Measurements from ENCODE around the gene ANKRD44. TPM values are rescaled to one million over a fixed set of nuclear protein-coding genes. Genes with fewer than 3 reads are reported as not detected.

The ANKRD44 gene
- total RNA-seq: 10 to 100 TPM; 11.0 to 25.8 (median 23.9) TPM

DNA sequence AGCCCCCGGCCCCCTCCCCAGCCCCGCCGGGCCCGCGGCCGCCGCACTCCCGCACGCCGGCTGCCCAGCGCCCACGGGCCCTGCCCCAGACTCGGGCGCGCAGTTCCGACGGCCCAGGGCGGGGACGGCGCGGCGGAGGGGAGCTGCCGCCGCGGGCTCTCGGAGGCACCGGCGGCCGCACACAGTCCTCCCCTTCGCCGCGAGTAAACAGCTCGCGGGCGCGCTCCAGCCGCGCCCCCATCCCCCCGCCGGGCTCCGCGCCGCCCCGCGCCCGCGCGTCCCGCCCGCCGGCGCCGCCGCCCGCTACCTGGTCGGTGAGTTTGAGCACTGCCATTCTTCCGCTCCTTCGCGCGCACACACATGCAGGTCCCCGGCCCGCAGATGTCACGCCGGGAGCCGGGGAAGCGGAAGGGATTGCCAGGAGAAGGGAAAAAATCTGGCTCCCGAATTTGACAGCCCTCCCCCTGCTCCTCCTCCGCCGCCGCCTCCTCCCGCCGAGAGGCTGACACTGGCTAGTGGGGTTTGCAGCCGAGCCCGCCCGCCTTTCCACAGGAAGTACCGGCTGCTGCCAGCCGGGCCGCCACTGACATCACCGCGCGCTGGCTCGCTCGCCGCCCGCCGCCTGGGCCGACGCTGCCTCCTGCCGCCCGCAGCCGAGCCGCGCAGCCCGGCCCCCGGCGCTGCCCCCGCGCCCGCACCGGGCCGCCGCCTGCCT lies at the start of gene ANKRD44:
Gene ANKRD44 (minus strand): TSS at position 510 of the 715 bp plus-strand sequence. CDS start 176 bp downstream, at position 334.
- Histone ChIP-seq H3K4me1 (peaks cover 11 to 21% of the 10 kb centered on the region in 2 donors), H3K4me3 (replicated peaks in 1 of 3) (peak within 1 kb of the TSS; percentile 58 to 83 (median 73)), H3K27me3 (no peaks in the 10 kb centered on the region), H3K27ac (peak within 1 kb of the TSS; percentile 53 to 80 (median 64)), H3K9me3 (no peaks in the 10 kb centered on the region), H3K36me3 (no peaks in the 10 kb centered on the region)
- peak in 1 of 2 donors; percentile 82 for TF ChIP-seq POLR2A (IDR thresholded peaks at IDR 0.05)
- TF ChIP-seq, protein P1, sequence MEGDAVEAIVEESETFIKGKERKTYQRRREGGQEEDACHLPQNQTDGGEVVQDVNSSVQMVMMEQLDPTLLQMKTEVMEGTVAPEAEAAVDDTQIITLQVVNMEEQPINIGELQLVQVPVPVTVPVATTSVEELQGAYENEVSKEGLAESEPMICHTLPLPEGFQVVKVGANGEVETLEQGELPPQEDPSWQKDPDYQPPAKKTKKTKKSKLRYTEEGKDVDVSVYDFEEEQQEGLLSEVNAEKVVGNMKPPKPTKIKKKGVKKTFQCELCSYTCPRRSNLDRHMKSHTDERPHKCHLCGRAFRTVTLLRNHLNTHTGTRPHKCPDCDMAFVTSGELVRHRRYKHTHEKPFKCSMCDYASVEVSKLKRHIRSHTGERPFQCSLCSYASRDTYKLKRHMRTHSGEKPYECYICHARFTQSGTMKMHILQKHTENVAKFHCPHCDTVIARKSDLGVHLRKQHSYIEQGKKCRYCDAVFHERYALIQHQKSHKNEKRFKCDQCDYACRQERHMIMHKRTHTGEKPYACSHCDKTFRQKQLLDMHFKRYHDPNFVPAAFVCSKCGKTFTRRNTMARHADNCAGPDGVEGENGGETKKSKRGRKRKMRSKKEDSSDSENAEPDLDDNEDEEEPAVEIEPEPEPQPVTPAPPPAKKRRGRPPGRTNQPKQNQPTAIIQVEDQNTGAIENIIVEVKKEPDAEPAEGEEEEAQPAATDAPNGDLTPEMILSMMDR (IDR thresholded peaks at IDR 0.05): peak in 4 of 6 experiments; percentile 30 to 78 (median 65)
- WGBS, 2 donors: 0% methylated on average over 30 of the region's 102 CpGs; no CpG with 5 or more reads in 1 of the 2 donors
- DNase-seq: peak; percentile 88 to 93
- intact Hi-C loops (cut with DNase I): loop anchor here (5.0 kb wide), 1 partner anchor 118 kb away; no protein-coding TSS in a partner anchor

- WGBS, 2 donors: 93 to 94% methylated on average over 1 of the region's 1 CpG
Observed at GRCh38 chr2:197359859-197360258, 49.3 kb upstream of the ANKRD44 start.

DNA sequence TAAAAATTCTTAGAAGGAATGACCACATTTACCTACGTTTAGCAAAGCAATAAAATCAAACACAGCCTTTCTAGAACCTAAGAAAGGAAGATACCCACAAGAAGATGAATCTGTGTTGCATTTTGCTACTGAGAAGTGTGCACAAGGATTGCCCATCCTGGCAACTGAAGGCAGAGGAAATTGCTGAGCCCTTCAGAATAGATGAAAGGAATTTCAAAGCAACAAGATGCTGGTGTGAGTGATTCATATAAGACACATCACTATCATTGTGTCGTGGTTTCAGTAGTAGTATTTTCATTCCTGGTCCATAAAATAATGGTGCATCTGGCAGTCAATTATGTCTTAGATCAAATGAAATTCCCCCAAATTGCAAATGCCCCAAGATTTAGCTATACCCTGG lies 48.4 kb upstream of the ANKRD44 start:
- H3K4me3 ChIP-seq (replicated peaks in 1 of 3): no peak overlapping the region
- H3K36me3 ChIP-seq: no peaks in the 10 kb centered on the region
- no peak overlapping the region for H3K27ac ChIP-seq
- intact Hi-C loops (cut with DNase I): no loop called here
- H3K27me3 ChIP-seq: no peaks in the 10 kb centered on the region
- 75% methylated on average over 2 of the region's 2 CpGs for WGBS, 2 donors
- H3K4me1 ChIP-seq: no peaks in the 10 kb centered on the region
- TF ChIP-seq, protein P1 (IDR thresholded peaks at IDR 0.05): no peak
- no peak for TF ChIP-seq POLR2A (IDR thresholded peaks at IDR 0.05)
- H3K9me3 ChIP-seq: no peaks in the 10 kb centered on the region
- no peak for DNase-seq

More at GRCh38 chr2:197359859-197360258, 49.3 kb upstream of the ANKRD44 start:
- no peak for TF ChIP-seq POLR2A (IDR thresholded peaks at IDR 0.05)
- TF ChIP-seq, protein P1 (IDR thresholded peaks at IDR 0.05): no peak
- Histone ChIP-seq H3K4me3 (replicated peaks in 1 of 3) (no peak overlapping the region), H3K27ac (no peak overlapping the region), H3K4me1 (no peaks in the 10 kb centered on the region), H3K27me3 (no peaks in the 10 kb centered on the region), H3K9me3 (no peaks in the 10 kb centered on the region), H3K36me3 (no peaks in the 10 kb centered on the region)
- DNase-seq: no peak
- intact Hi-C loops (cut with DNase I): no loop called here

DNA sequence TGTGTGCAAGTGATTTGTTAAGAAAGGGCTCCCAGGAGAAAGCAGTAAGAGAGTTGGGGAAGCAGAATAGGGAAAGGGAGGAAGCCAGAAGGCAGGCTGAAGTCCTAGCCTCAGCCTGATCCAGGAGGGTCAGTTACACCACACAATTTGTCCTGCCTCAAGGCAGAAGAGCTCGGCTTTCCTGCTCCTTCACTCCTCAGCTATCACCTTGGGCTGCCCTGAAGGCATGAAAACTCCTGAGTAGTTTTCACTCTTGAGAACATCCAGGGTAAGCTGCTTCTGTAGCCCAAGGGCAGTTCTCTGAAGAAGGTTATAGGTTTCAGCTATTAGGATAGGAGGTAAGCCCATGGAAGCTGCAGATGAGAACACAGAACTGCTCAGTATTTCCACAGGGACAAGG lies 47.4 kb upstream of the ANKRD44 start:
- 79 to 83% methylated on average over 1 of the region's 1 CpG for WGBS, 2 donors
- no peaks in the 10 kb centered on the region for H3K36me3 ChIP-seq

More for the DNA sequence above, 47.4 kb upstream of the ANKRD44 start:
- no peak for DNase-seq
- H3K27me3 ChIP-seq: no peaks in the 10 kb centered on the region
- intact Hi-C loops (cut with DNase I): no loop called here
- H3K4me3 ChIP-seq (replicated peaks in 1 of 3): no peak overlapping the region
- TF ChIP-seq, protein P1 (IDR thresholded peaks at IDR 0.05): no peak
- TF ChIP-seq POLR2A (IDR thresholded peaks at IDR 0.05): no peak
- no peaks in the 10 kb centered on the region for H3K9me3 ChIP-seq
- no peaks in the 10 kb centered on the region for H3K4me1 ChIP-seq
- H3K27ac ChIP-seq: no peak overlapping the region
